ENCODE data around the gene BCL2. TPM values are rescaled to one million over a fixed set of nuclear protein-coding genes. Genes with fewer than 3 reads are reported as not detected.

The BCL2 gene
- total RNA-seq, 1 donor from 2014 or later, result 16.5 TPM

DNA sequence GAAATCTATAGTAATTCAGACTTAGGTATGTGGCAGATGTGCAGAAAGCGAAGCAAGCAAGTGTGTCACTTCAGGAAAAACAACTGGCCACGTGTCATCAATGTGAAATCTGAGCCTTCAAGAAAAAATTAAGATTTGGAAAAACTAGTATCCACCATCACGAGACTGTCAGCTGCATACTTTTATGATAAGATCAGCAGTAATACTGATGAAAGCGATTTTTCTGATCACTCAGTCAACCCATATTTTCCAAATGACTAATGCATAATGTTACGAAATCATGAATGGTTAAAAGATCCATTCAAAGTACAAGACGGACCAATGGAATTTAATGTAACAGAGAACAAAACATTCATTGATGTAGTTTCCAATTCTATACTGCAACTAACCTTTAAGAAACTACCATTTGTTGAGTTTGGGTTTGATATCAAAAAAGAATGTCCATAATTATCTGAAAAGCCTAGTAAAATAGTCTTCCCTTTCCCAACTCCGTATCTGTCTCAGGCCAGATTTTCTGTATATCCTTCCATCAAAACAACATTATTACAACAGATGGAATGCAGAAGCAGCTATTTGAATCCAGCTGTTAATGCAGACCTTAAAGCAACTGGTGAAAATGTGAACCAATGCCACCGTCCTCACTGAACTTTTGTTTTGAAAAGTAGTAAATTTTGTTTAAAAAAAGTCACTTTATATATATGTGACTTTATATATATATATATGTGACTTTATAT lies 17.0 kb upstream of the BCL2 start:
- H3K27me3 Mint-ChIP-seq, result no peaks in the 10 kb centered on the region
- peaks cover 35% of the 10 kb centered on the region for H3K36me3 Mint-ChIP-seq
- H3K4me1 Mint-ChIP-seq (ENCODE audit: unreplicated experiment), result no peaks in the 10 kb centered on the region
- H3K9me3 Mint-ChIP-seq, result no peaks in the 10 kb centered on the region
- peak overlapping the region; percentile 83 for H3K27ac Mint-ChIP-seq
- TF ChIP-seq, protein P1, sequence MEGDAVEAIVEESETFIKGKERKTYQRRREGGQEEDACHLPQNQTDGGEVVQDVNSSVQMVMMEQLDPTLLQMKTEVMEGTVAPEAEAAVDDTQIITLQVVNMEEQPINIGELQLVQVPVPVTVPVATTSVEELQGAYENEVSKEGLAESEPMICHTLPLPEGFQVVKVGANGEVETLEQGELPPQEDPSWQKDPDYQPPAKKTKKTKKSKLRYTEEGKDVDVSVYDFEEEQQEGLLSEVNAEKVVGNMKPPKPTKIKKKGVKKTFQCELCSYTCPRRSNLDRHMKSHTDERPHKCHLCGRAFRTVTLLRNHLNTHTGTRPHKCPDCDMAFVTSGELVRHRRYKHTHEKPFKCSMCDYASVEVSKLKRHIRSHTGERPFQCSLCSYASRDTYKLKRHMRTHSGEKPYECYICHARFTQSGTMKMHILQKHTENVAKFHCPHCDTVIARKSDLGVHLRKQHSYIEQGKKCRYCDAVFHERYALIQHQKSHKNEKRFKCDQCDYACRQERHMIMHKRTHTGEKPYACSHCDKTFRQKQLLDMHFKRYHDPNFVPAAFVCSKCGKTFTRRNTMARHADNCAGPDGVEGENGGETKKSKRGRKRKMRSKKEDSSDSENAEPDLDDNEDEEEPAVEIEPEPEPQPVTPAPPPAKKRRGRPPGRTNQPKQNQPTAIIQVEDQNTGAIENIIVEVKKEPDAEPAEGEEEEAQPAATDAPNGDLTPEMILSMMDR (conservative IDR thresholded peaks at IDR 0.05), result no peak
- DNase-seq (ENCODE audit: extremely low spot score, unreplicated experiment), result no peak
- peak overlapping the region; percentile 10 for H3K4me3 Mint-ChIP-seq

DNA sequence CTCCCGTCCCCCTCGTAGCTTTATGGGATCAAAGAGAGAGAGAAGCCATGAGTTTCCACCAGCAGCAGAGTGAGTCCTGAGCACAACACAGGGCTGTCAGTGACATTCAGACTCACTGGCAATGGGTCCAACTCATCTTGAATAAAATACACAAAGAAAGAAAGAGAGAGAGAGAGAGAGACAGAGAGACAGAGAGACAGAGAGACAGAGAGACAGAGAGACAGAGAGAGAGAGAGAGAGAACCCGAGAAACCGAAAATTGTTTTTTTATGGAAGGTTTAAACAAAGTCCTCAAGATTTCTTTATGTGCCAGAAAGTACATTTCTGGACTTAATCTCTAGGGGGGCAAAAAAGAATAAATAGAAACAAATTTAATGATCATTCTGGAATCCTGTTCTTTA lies 11.5 kb upstream of the BCL2 start:
- H3K36me3 Mint-ChIP-seq, result peaks cover 24% of the 10 kb centered on the region
- DNase-seq (ENCODE audit: extremely low spot score, unreplicated experiment), result no peak
- H3K27me3 Mint-ChIP-seq, result no peaks in the 10 kb centered on the region
- no peaks in the 10 kb centered on the region for H3K9me3 Mint-ChIP-seq
- TF ChIP-seq, protein P1 (conservative IDR thresholded peaks at IDR 0.05), result no peak
- H3K4me3 Mint-ChIP-seq, result no peak overlapping the region
- H3K27ac Mint-ChIP-seq, result no peak overlapping the region
- H3K4me1 Mint-ChIP-seq (ENCODE audit: unreplicated experiment), result no peaks in the 10 kb centered on the region

DNA sequence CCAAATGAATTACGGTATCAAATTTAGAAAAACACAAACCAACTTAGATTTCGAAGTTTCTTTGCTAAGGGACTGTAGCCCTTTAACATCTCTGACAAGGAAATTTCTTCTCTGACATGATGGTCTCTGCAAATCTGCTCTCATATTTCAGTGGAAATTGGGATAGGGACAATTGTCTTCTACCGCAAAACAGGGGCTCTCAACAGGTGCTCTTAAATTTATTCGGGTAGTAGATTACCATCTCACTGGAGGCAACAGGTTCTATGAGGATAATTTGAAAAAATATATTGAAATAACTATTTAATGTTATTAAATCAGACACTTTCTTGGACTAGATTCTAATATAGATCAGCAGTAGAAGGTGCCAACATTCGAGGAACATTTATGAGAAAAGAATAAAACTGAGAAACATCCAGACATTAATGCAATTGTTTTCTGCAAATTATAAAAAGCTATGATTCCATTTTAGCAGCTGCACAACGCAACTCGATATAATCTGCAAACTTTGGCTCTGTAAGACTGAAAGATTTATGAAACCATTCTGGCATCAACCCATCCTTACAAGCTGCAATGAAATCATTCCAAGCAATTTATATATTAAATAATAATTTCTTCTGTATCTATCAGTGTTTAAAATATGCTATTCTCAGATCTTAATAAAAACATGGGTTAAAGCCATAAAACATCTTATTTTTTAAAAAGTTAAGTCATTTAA lies 10.0 kb upstream of the BCL2 start:
- no peaks in the 10 kb centered on the region for H3K9me3 Mint-ChIP-seq
- TF ChIP-seq, protein P1 (conservative IDR thresholded peaks at IDR 0.05), result no peak

DNA sequence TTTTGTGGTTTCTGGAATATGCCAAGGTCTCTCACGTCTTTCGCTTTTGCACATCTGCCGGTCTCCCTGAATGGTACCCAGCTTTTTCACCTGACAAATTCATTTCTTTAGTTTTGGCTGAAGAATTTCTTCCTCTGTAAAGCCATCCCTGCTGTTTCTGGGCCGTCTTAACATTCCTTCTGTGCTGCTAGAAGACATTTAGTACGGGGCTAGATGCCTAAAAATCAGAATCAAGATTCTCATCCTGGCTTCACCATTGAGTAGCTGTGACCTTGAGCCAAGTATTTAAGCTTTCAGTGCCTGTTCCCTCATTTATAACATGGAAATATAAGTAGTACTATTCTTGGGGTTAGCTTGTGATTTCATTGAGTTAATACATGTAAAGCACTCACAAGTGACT lies 6.4 kb upstream of the BCL2 start:
- TF ChIP-seq, protein P1 (conservative IDR thresholded peaks at IDR 0.05), result no peak

More for the DNA sequence above, 10.0 kb upstream of the BCL2 start:
- DNase-seq (ENCODE audit: extremely low spot score, unreplicated experiment), result no peak
- Mint-ChIP-seq H3K27ac (no peak overlapping the region), H3K4me1 (ENCODE audit: unreplicated experiment) (no peaks in the 10 kb centered on the region), H3K36me3 (peaks cover 16% of the 10 kb centered on the region), H3K27me3 (no peaks in the 10 kb centered on the region), H3K4me3 (no peak overlapping the region)

DNA sequence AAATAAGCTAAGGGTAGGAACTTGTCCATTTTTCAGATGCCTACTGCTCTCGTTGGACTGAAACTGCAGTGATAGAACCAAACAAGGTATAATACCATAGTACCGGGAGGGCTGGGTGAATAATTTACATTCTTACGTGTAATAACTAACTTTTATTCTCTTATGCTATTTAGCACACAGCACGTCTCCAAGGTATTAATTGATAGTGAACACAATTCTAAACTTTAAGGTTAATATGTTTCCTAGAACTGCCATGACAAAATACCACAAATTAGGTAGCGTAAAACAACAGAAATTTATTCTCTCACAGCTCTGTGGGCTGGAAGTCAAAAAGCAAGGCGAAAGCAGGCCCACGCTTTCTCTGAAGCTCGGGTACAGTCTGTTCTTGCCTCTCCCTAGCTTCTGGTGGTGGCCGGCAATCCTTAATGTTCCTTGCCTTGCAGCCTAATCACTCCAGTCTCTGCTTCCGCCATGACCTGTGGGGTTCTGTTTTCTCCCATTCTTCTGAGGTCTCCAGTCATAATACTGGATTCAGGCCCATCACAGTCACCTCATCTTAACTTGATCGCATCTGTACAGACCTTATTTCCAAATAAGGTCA lies 5.6 kb upstream of the BCL2 start:
- TF ChIP-seq, protein P1 (conservative IDR thresholded peaks at IDR 0.05), result no peak
- Mint-ChIP-seq H3K9me3 (no peaks in the 10 kb centered on the region), H3K4me3 (no peak overlapping the region), H3K27ac (no peak overlapping the region), H3K4me1 (ENCODE audit: unreplicated experiment) (peaks cover 10% of the 10 kb centered on the region), H3K27me3 (peaks cover 3% of the 10 kb centered on the region), H3K36me3 (peaks cover 1% of the 10 kb centered on the region)
- DNase-seq (ENCODE audit: extremely low spot score, unreplicated experiment), result no peak

More for the DNA sequence above, 6.4 kb upstream of the BCL2 start:
- peaks cover 9% of the 10 kb centered on the region for H3K4me1 Mint-ChIP-seq (ENCODE audit: unreplicated experiment)
- no peak overlapping the region for H3K4me3 Mint-ChIP-seq
- no peak for DNase-seq (ENCODE audit: extremely low spot score, unreplicated experiment)
- peaks cover 6% of the 10 kb centered on the region for H3K36me3 Mint-ChIP-seq
- peaks cover 2% of the 10 kb centered on the region for H3K27me3 Mint-ChIP-seq
- no peak overlapping the region for H3K27ac Mint-ChIP-seq
- H3K9me3 Mint-ChIP-seq, result no peaks in the 10 kb centered on the region
